8988T (cell line): Measurements from ENCODE around the gene NFAT5.
"Not testable (repeated sequence)": the region's sequence is repeated elsewhere in the genome, so short reads cannot be mapped to it uniquely, and the experiment has no call there.

Experiments
- DNase-seq: peaks from one replicate; pipeline ENCODE4 v3.0.0; 2011

NFAT5 gene

GRCh38 chr16:69707920-69708683, 142.3 kb downstream of the NFAT5 start:
- no peak for DNase-seq

GRCh38 chr16:69709456-69710084, 143.8 kb downstream of the NFAT5 start:
- DNase-seq = peak; percentile 50

- DNase-seq = no peak
Observed at GRCh38 chr16:69711115-69711740, 145.5 kb downstream of the NFAT5 start.

GRCh38 chr16:69712277-69712676, 146.5 kb downstream of the NFAT5 start:
- no peak for DNase-seq

GRCh38 chr16:69712914-69713581, 147.3 kb downstream of the NFAT5 start:
- no peak for DNase-seq

GRCh38 chr16:69717066-69717465, 151.3 kb downstream of the NFAT5 start:
- DNase-seq = no peak

GRCh38 chr16:69718111-69718764, 152.5 kb downstream of the NFAT5 start:
- DNase-seq = no peak

GRCh38 chr16:69720822-69721430, 155.2 kb downstream of the NFAT5 start:
- no peak for DNase-seq

GRCh38 chr16:69721441-69721957, 155.7 kb downstream of the NFAT5 start:
- no peak for DNase-seq

GRCh38 chr16:69724414-69724873, 158.7 kb downstream of the NFAT5 start:
- no peak for DNase-seq

GRCh38 chr16:69724981-69725479, 159.3 kb downstream of the NFAT5 start:
- no peak for DNase-seq

- no peak for DNase-seq
Observed at GRCh38 chr16:69725480-69726312, 159.9 kb downstream of the NFAT5 start.

- peak; percentile 73 for DNase-seq
Observed at GRCh38 chr16:69726313-69727060, 160.7 kb downstream of the NFAT5 start, which contains the start of gene NQO1. TSS of gene NQO1 (minus strand) at chr16:69726560. CDS start at chr16:69726439, 121 bp downstream.

GRCh38 chr16:69727916-69728270, 162.1 kb downstream of the NFAT5 start:
- no peak for DNase-seq

- DNase-seq = not testable (repeated sequence)
Observed at GRCh38 chr16:69729030-69729429, 163.3 kb downstream of the NFAT5 start.

GRCh38 chr16:69731280-69731679, 165.5 kb downstream of the NFAT5 start:
- not testable (repeated sequence) for DNase-seq

GRCh38 chr16:69732101-69732500, 166.3 kb downstream of the NFAT5 start:
- DNase-seq = no peak

- no peak for DNase-seq
Observed at GRCh38 chr16:69741519-69741918, 175.8 kb downstream of the NFAT5 start.

GRCh38 chr16:69741951-69742904, 176.5 kb downstream of the NFAT5 start:
- no peak for DNase-seq
